Renal cortex interstitium (tissue), 11 donors: ENCODE results near the gene ABRAXAS1. TPM values are rescaled to one million over a fixed set of nuclear protein-coding genes. Genes with fewer than 3 reads are reported as not detected.

ENCODE experiments used
- DNase-seq, 11 donors: peaks; one replicate each; pipeline ENCODE4 v3.0.0-alpha.2; 2013; ENCODE audit warnings: low read depth in 9 of 11, low spot score in 4 of 11; ENCODE audit errors: extremely low read depth in 1 of 11
- polyA plus RNA-seq, 3 donors: library from polyadenylated mRNA; unstranded; fragments of 120-200 nt; gene quantifications; one replicate each; pipeline ENCODE4 v1.2.1, GENCODE V29; 2013; ENCODE audit not compliant: insufficient read length in 3 of 3

Gene ABRAXAS1
- polyA plus RNA-seq, 3 donors: 23.8 to 33.8 (median 31.0) TPM

- no peak for DNase-seq
Observed at GRCh38 chr4:83473966-83474365, 10.9 kb downstream of the ABRAXAS1 start.

- no peak for DNase-seq
Observed at GRCh38 chr4:83473423-83473822, 11.5 kb downstream of the ABRAXAS1 start.

GRCh38 chr4:83456184-83456501 lies 28.8 kb downstream of the ABRAXAS1 start:
- no peak for DNase-seq

- DNase-seq: peak; percentile 97 to 100 (median 98)
Observed at GRCh38 chr4:83455281-83456183, 29.4 kb downstream of the ABRAXAS1 start, which contains the start of the genes HELQ and MRPS18C. HELQ (minus strand) TSS chr4:83455823; CDS start chr4:83455693, 130 bp downstream. MRPS18C (plus strand) TSS chr4:83456058; CDS start chr4:83456078, 20 bp downstream.

- peak in 4 of 11 donors; percentile 1 to 13 (median 4) for DNase-seq
Observed at GRCh38 chr4:83454686-83455085, 30.2 kb downstream of the ABRAXAS1 start.

GRCh38 chr4:83449009-83449408 lies 35.9 kb downstream of the ABRAXAS1 start:
- DNase-seq: no peak

GRCh38 chr4:83440899-83441298 lies 44.0 kb downstream of the ABRAXAS1 start:
- DNase-seq: no peak

GRCh38 chr4:83440148-83440814 lies 44.6 kb downstream of the ABRAXAS1 start:
- DNase-seq: no peak

GRCh38 chr4:83438719-83439118 lies 46.2 kb downstream of the ABRAXAS1 start:
- DNase-seq: no peak

- no peak for DNase-seq
Observed at GRCh38 chr4:83436680-83437079, 48.2 kb downstream of the ABRAXAS1 start.

- no peak for DNase-seq
Observed at GRCh38 chr4:83431200-83431599, 53.7 kb downstream of the ABRAXAS1 start.

- no peak for DNase-seq
Observed at GRCh38 chr4:83418211-83418610, 66.7 kb downstream of the ABRAXAS1 start.

GRCh38 chr4:83417566-83417965 lies 67.3 kb downstream of the ABRAXAS1 start:
- DNase-seq: no peak

- no peak for DNase-seq
Observed at GRCh38 chr4:83413676-83414075, 71.2 kb downstream of the ABRAXAS1 start.

Other genes starting within 250 kb of the ABRAXAS1 start
- 10 to 100 TPM; 14.2 to 15.8 (median 15.0) TPM for gene COQ2, start 200.3 kb downstream of the ABRAXAS1 start, polyA plus RNA-seq
- gene HPSE, start 150.3 kb downstream of the ABRAXAS1 start, polyA plus RNA-seq: 1 to 10 TPM; 1.2 to 3.0 (median 1.7) TPM
- gene HELQ, start 29.3 kb downstream of the ABRAXAS1 start, polyA plus RNA-seq: 10 to 100 TPM; 14.6 to 18.0 (median 15.9) TPM
- 10 to 100 TPM; 61.6 to 82.5 (median 66.8) TPM for gene MRPS18C, start 29.0 kb downstream of the ABRAXAS1 start, polyA plus RNA-seq
- 10 to 100 TPM; 13.4 to 37.0 (median 26.2) TPM for gene GPAT3, start 51.0 kb upstream of the ABRAXAS1 start, polyA plus RNA-seq